H1 (cell line): ENCODE results near the gene TAP2. TPM values are rescaled to one million over a fixed set of nuclear protein-coding genes. Genes with fewer than 3 reads are reported as not detected.

Experiments
- CTCF ChIA-PET: fragments of 300-600 bp; sonication (Branson Sonifier 250); formaldehyde crosslinking; loops from one replicate; lab custom pipeline; 2021; ENCODE audit not compliant: partially characterized antibody; lab: Charles Lee
- POLR2A ChIA-PET: fragments of 300-600 bp; sonication (Branson Sonifier 250); formaldehyde crosslinking; loops from one replicate; lab custom pipeline; 2021; ENCODE audit warnings: inconsistent platforms; ENCODE audit not compliant: partially characterized antibody; lab: Charles Lee
- DNase-seq, 2 experiments: peaks; one replicate each; pipeline versions ENCODE4 v3.0.0 to v3.0.0-alpha.2; 2010 to 2022; ENCODE audit warnings: low spot score in 2 of 2, low read depth in 1 of 2, mixed read lengths in 1 of 2
- FAIRE-seq: peaks from 2 replicates; lab custom pipeline; 2011; peaks lifted over from hg19 to GRCh38; lab: Jason Lieb, UNC
- H2AFZ ChIP-seq: 2 replicates; pipeline ENCODE4 v1.8.1; 2012; ENCODE audit warnings: low read length, inconsistent platforms
- H2AK5ac ChIP-seq: 2 replicates; pipeline ENCODE4 v1.6.1; 2013; ENCODE audit warnings: low read depth, low read length
- H2BK120ac ChIP-seq: replicated peaks from 2 replicates; pipeline ENCODE3; 2013; ENCODE audit warnings: low read depth, low read length, inconsistent platforms
- H2BK12ac ChIP-seq: 2 replicates; pipeline ENCODE4 v1.6.1; 2013; ENCODE audit warnings: low read depth, low read length
- H2BK15ac ChIP-seq: 2 replicates; pipeline ENCODE4 v1.6.1; 2013; ENCODE audit warnings: low read length
- H2BK20ac ChIP-seq: 2 replicates; pipeline ENCODE4 v1.6.1; 2013; ENCODE audit warnings: low read length
- H2BK5ac ChIP-seq: 2 replicates; pipeline ENCODE4 v1.6.1; 2013; ENCODE audit warnings: low read depth, low read length
- H3K14ac ChIP-seq: 2 replicates; pipeline ENCODE4 v1.6.1; 2013; ENCODE audit warnings: inconsistent platforms; ENCODE audit not compliant: insufficient read length
- H3K18ac ChIP-seq: 2 replicates; pipeline ENCODE4 v1.6.1; 2013; ENCODE audit warnings: low read length; ENCODE audit errors: extremely low read depth
- H3K23ac ChIP-seq: 2 replicates; pipeline ENCODE4 v1.6.1; 2013; ENCODE audit warnings: inconsistent platforms; ENCODE audit not compliant: insufficient read length
- H3K23me2 ChIP-seq: 2 replicates; pipeline ENCODE4 v1.6.1; 2013; ENCODE audit warnings: low read depth, low read length
- H3K27ac ChIP-seq: 2 replicates; pipeline ENCODE4 v1.6.1; 2011; ENCODE audit warnings: low read depth, low read length, inconsistent platforms
- H3K27me3 ChIP-seq, 4 experiments: replicated peaks in 1 of 4; 1 replicate in 1 of 4; 2 replicates in 3 of 4; pipeline versions ENCODE4 v1.6.1 to v1.8.1; 2011 to 2013; ENCODE audit warnings: low read length in 3 of 4, mild to moderate bottlenecking in 3 of 4, inconsistent platforms in 2 of 4, mixed read lengths in 2 of 4, moderate library complexity in 1 of 4; ENCODE audit not compliant: control insufficient read depth in 3 of 4, insufficient read depth in 3 of 4; ENCODE audit errors: extremely low read depth in 1 of 4
- H3K36me3 ChIP-seq, 4 experiments: 2 replicates each; pipeline versions ENCODE4 v1.6.1 to v1.8.1; 2011 to 2013; ENCODE audit warnings: mild to moderate bottlenecking in 4 of 4, low read length in 3 of 4, moderate library complexity in 2 of 4, control low read depth in 1 of 4, inconsistent platforms in 1 of 4; ENCODE audit not compliant: insufficient read depth in 4 of 4, control insufficient read depth in 2 of 4
- H3K4ac ChIP-seq: replicated peaks from 2 replicates; pipeline ENCODE3; 2013; ENCODE audit warnings: low read length, low read depth, mixed read lengths, inconsistent platforms; ENCODE audit not compliant: insufficient read length
- H3K4me1 ChIP-seq, 4 experiments: replicated peaks in 1 of 4; 1 replicate in 1 of 4; 2 replicates in 3 of 4; pipeline versions ENCODE4 v1.6.1 to v1.8.1; 2011 to 2013; ENCODE audit warnings: low read length in 3 of 4, inconsistent platforms in 2 of 4, mixed read lengths in 1 of 4; ENCODE audit not compliant: insufficient read depth in 4 of 4, control insufficient read depth in 3 of 4
- H3K4me2 ChIP-seq, 2 experiments: 2 replicates each; pipeline versions ENCODE4 v1.6.1 to v1.8.1; 2011 to 2013; ENCODE audit warnings: low read depth in 2 of 2, low read length in 2 of 2, control low read depth in 1 of 2, inconsistent platforms in 1 of 2, mild to moderate bottlenecking in 1 of 2; ENCODE audit not compliant: insufficient read depth in 1 of 2
- H3K4me3 ChIP-seq, 4 experiments: fragments of 200-600, 300-600 bp in 1 of 4; sonication (generic), shearing (Covaris generic), sonication (Bioruptor Twin) in 1 of 4; 2 replicates each; pipeline versions ENCODE4 v1.5.1 to v1.8.1; 2011 to 2016; ENCODE audit warnings: low read length in 4 of 4, low read depth in 3 of 4, control low read depth in 2 of 4, inconsistent platforms in 2 of 4, mild to moderate bottlenecking in 2 of 4, mixed read lengths in 1 of 4, moderate library complexity in 1 of 4; ENCODE audit not compliant: insufficient read depth in 2 of 4; ENCODE audit errors: extremely low read depth in 1 of 4
- H3K56ac ChIP-seq: replicated peaks from 2 replicates; pipeline ENCODE3; 2013; ENCODE audit warnings: low read depth, mild to moderate bottlenecking, mixed read lengths, low read length, inconsistent platforms; ENCODE audit not compliant: insufficient read length
- H3K79me1 ChIP-seq: 2 replicates; pipeline ENCODE4 v1.6.1; 2013; ENCODE audit warnings: low read depth, low read length, control low read depth
- H3K79me2 ChIP-seq, 2 experiments: 2 replicates each; pipeline versions ENCODE4 v1.6.1 to v1.8.1; 2012 to 2013; ENCODE audit warnings: low read length in 2 of 2, mild to moderate bottlenecking in 2 of 2, inconsistent platforms in 1 of 2; ENCODE audit not compliant: insufficient read depth in 2 of 2, control insufficient read depth in 1 of 2
- H3K9ac ChIP-seq, 4 experiments: replicated peaks in 1 of 4; 1 replicate in 1 of 4; 2 replicates in 3 of 4; pipeline versions ENCODE4 v1.6.1 to v1.8.1; 2011 to 2013; ENCODE audit warnings: low read depth in 3 of 4, low read length in 3 of 4, control low read depth in 2 of 4, mild to moderate bottlenecking in 2 of 4, moderate library complexity in 2 of 4, inconsistent platforms in 1 of 4; ENCODE audit errors: extremely low read depth in 1 of 4
- H3K9me3 ChIP-seq, 2 experiments: 2 replicates each; pipeline versions ENCODE4 v1.6.1 to v1.8.1; 2012 to 2013; ENCODE audit warnings: mild to moderate bottlenecking in 2 of 2, moderate library complexity in 2 of 2, control low read depth in 1 of 2, inconsistent platforms in 1 of 2, low read depth in 1 of 2, low read length in 1 of 2, mixed read lengths in 1 of 2; ENCODE audit not compliant: insufficient read depth in 2 of 2
- H4K20me1 ChIP-seq, 2 experiments: replicated peaks in 1 of 2; 2 replicates each; pipeline versions ENCODE3 to v1.8.1; 2011 to 2013; ENCODE audit warnings: inconsistent platforms in 2 of 2, low read length in 2 of 2, mild to moderate bottlenecking in 1 of 2; ENCODE audit not compliant: insufficient read depth in 2 of 2, control insufficient read depth in 1 of 2
- H4K5ac ChIP-seq: 2 replicates; pipeline ENCODE4 v1.6.1; 2013; ENCODE audit warnings: low read length, low read depth, mixed read lengths, inconsistent platforms; ENCODE audit not compliant: insufficient read length
- H4K8ac ChIP-seq: 2 replicates; pipeline ENCODE4 v1.8.0; 2013; ENCODE audit warnings: mild to moderate bottlenecking, moderate library complexity, low read length, inconsistent platforms; ENCODE audit not compliant: insufficient read depth; ENCODE audit errors: extremely low read depth
- H4K91ac ChIP-seq: replicated peaks from 2 replicates; pipeline ENCODE3; 2013; ENCODE audit warnings: low read length, mixed read lengths, inconsistent platforms; ENCODE audit not compliant: insufficient read length
- ATF2 ChIP-seq: IDR thresholded peaks from 2 replicates; pipeline ENCODE4 v1.6.1; 2012; ENCODE audit warnings: low read length, inconsistent platforms
- EP300 ChIP-seq, 2 experiments: IDR thresholded peaks; 1 replicate in 1 of 2; 2 replicates in 1 of 2; pipeline ENCODE4 v1.6.1; 2011 to 2012; ENCODE audit warnings: low read depth in 2 of 2, low read length in 2 of 2, mild to moderate bottlenecking in 2 of 2, borderline replicate concordance in 1 of 2, inconsistent platforms in 1 of 2, moderate library complexity in 1 of 2
- NANOG ChIP-seq: IDR thresholded peaks from 2 replicates; pipeline ENCODE4 v1.6.1; 2011; ENCODE audit warnings: low read length, low read depth, mild to moderate bottlenecking, inconsistent platforms; ENCODE audit not compliant: insufficient read depth, poor library complexity, severe bottlenecking
- POLR2AphosphoS5 ChIP-seq: IDR thresholded peaks from 2 replicates; pipeline ENCODE4 v1.6.1; 2011; ENCODE audit warnings: low read depth, low read length
- RAD21 ChIP-seq, 2 experiments: IDR thresholded peaks in 1 of 2; conservative IDR thresholded peaks in 1 of 2; 2 replicates each; pipeline ENCODE4 v1.6.1; 2011; ENCODE audit warnings: low read depth in 2 of 2, low read length in 2 of 2, improper control_type of control experiment in 1 of 2, inconsistent platforms in 1 of 2, mild to moderate bottlenecking in 1 of 2, moderate library complexity in 1 of 2
- SAP30 ChIP-seq: fragments of 300-600 bp; sonication (generic); IDR thresholded peaks from 2 replicates; pipeline ENCODE4 v1.7.1; 2012; ENCODE audit warnings: low read length, moderate library complexity, mild to moderate bottlenecking, inconsistent platforms; ENCODE audit not compliant: insufficient read depth, insufficient replicate concordance
- SIRT6 ChIP-seq: IDR thresholded peaks from one replicate; pipeline ENCODE4 v1.7.1; 2012; ENCODE audit warnings: low read length, inconsistent platforms
- USF2 ChIP-seq: IDR thresholded peaks from 2 replicates; pipeline ENCODE4 v1.6.1; 2011; ENCODE audit warnings: low read length, improper control_type of control experiment
- YY1 ChIP-seq: IDR thresholded peaks from 2 replicates; pipeline ENCODE4 v1.6.1; 2011; ENCODE audit warnings: low read depth, mild to moderate bottlenecking, low read length
- ZNF274 ChIP-seq: IDR thresholded peaks from 2 replicates; pipeline ENCODE4 v1.7.0; 2012; ENCODE audit warnings: low read length, borderline replicate concordance; ENCODE audit errors: extremely low read depth
- whole genome bisulfite sequencing, 2 experiments: shearing (Covaris generic) in 1 of 2; methylation state at CpG; one replicate each; pipeline versions ENCODE4 v1.1.6 to v1.1.7; 2013 to 2015; ENCODE audit warnings: low lambda C conversion rate in 2 of 2, mixed read lengths in 2 of 2, inconsistent platforms in 1 of 2, low coverage in 1 of 2, missing lambda C conversion rate in 1 of 2; ENCODE audit not compliant: insufficient replicate concordance in 2 of 2, insufficient coverage in 1 of 2, insufficient read length in 1 of 2; ENCODE audit errors: extremely low coverage in 1 of 2, missing lambda C conversion rate in 1 of 2; 5-methylcytosine and 5-hydroxymethylcytosine counted together
- polyA plus RNA-seq, 7 experiments: library from polyadenylated mRNA; depleted of rRNA in 3 of 7; stranded (reverse) in 5 of 7; unstranded in 2 of 7; fragments of >200 nt in 5 of 7; fragments of 200-250 nt in 2 of 7; gene quantifications; 1 replicate in 5 of 7; 2 replicates in 1 of 7; 4 replicates in 1 of 7; pipeline versions ENCODE4 v1.2.1 to v1.2.3, GENCODE V29; 2011 to 2013; ENCODE audit warnings: missing spikeins in 2 of 7, mixed read lengths in 2 of 7
- total RNA-seq: library from RNA; stranded (reverse); fragmentation: NEBNext Ultra II Directional; extraction: Animal tissue kit (Norgen Biotek cat#: 25700); gene quantifications from 2 replicates; pipeline ENCODE4 v1.2.1, GENCODE V29; 2021

Gene TAP2
- total and polyA plus RNA-seq, 2 of the 8 experiments (the other 6 are each of a cell fraction or from before 2014, with no cell fraction given) = 11.3 to 27.2 TPM

GRCh38 chr6:32842690-32843089 is 4.2 kb upstream of the TAP2 start:
- Histone ChIP-seq H2AK5ac (no peak overlapping the region), H3K18ac (no peak overlapping the region), H3K56ac (no peak overlapping the region), H3K4ac (no peak overlapping the region), H3K9ac (no peak overlapping the region), H2BK20ac (no peak overlapping the region), H2BK12ac (no peak overlapping the region), H3K27me3 (peaks cover 0 to 11% (median 10%) of the 10 kb centered on the region in 4 experiments; a peak in 4 of 7 replicates), H2BK5ac (no peak overlapping the region), H3K23ac (no peak overlapping the region), H3K27ac (no peak overlapping the region), H3K4me3 (no peak overlapping the region), H2BK15ac (no peak overlapping the region), H3K14ac (no peak overlapping the region), H3K79me2 (no peaks in the 10 kb centered on the region), H4K91ac (no peak overlapping the region), H3K79me1 (no peaks in the 10 kb centered on the region), H3K9me3 (no peaks in the 10 kb centered on the region), H2BK120ac (no peak overlapping the region), H3K36me3 (peaks cover 0 to 4% (median 0%) of the 10 kb centered on the region in 4 experiments; a peak in 5 of 8 replicates), H4K20me1 (peaks cover 0 to 2% of the 10 kb centered on the region in 2 experiments), H3K23me2 (peaks cover 13% of the 10 kb centered on the region), H3K4me1 (peaks cover 0 to 4% (median 3%) of the 10 kb centered on the region in 4 experiments; a peak in 5 of 7 replicates), H3K4me2 (peak overlapping the region in 1 of 2 experiments; percentile 92; a peak in 1 of 4 replicates), H4K5ac (no peak overlapping the region), H2AFZ (no peak overlapping the region), H4K8ac (no peak overlapping the region)
- WGBS, 2 experiments = 81% methylated on average over 8 of the region's 8 CpGs; no CpG with 5 or more reads in 1 of the 2 experiments
- FAIRE-seq (no peak), DNase-seq (no peak)
- POLR2A ChIA-PET = no interaction called here
- CTCF ChIA-PET = interaction anchor here (0.7 to 11.2 kb wide), 4 partner anchors 8 to 141 kb away, joined by 3 to 402 read pairs (median 11); partner anchors contain the start of genes HLA-DMA, PSMB9 and TAP1
- TF ChIP-seq EP300 (IDR thresholded peaks at IDR 0.05; ENCODE audit: borderline replicate concordance in 1 of 2, low read depth in 2 of 2, low read length in 2 of 2) = no peak
- TF ChIP-seq NANOG = no peak
- TF ChIP-seq SIRT6 = no peak
- no peak for TF ChIP-seq POLR2AphosphoS5
- no peak for TF ChIP-seq SAP30
- TF ChIP-seq USF2 = no peak
- TF ChIP-seq ZNF274 = no peak
- no peak for TF ChIP-seq YY1
- TF ChIP-seq ATF2 = no peak
- no peak for TF ChIP-seq RAD21 (IDR thresholded peaks at IDR 0.05 in 1 of 2, conservative IDR thresholded peaks at IDR 0.05 in 1 of 2; ENCODE audit: low read depth in 2 of 2, low read length in 2 of 2)
